ENCODE data around the gene TAF11L9. TPM values are rescaled to one million over a fixed set of nuclear protein-coding genes. Genes with fewer than 3 reads are reported as not detected.

Gene TAF11L9
- total RNA-seq, 6 experiments from 2014 or later = not detected

Small RNA genes within 50 kb of the gene (small RNA-seq; reads per million reads assigned to genes)
- gene AC233724.3 (0 reads per million in 2 experiments), gene AC233724.4 (0 reads per million in 2 experiments), gene AC233724.6 (0 reads per million in 2 experiments), gene AC233724.7 (0 reads per million in 2 experiments)

Other genes with a start within 250 kb of the TAF11L9 start
- not detected for gene TAF11L2, start 96.2 kb downstream of the TAF11L9 start, total RNA-seq
- gene TAF11L3, start 76.0 kb downstream of the TAF11L9 start, total RNA-seq = not detected
- not detected for gene TAF11L4, start 72.6 kb downstream of the TAF11L9 start, total RNA-seq
- gene TAF11L5, start 69.2 kb downstream of the TAF11L9 start, total RNA-seq = not detected
- gene TAF11L6, start 65.7 kb downstream of the TAF11L9 start, total RNA-seq = not detected
- not detected for gene TAF11L7, start 8.6 kb downstream of the TAF11L9 start, total RNA-seq
- not detected for gene TAF11L8, start 3.4 kb downstream of the TAF11L9 start, total RNA-seq
- gene TAF11L10, start 3.4 kb upstream of the TAF11L9 start, total RNA-seq = not detected
- not detected for gene TAF11L11, start 9.8 kb upstream of the TAF11L9 start, total RNA-seq
- not detected for gene TAF11L12, start 16.0 kb upstream of the TAF11L9 start, total RNA-seq
- gene TAF11L13, start 37.7 kb upstream of the TAF11L9 start, total RNA-seq = not detected
- gene TAF11L14, start 40.1 kb upstream of the TAF11L9 start, total RNA-seq = not detected

Data from right lobe of liver (tissue), 5 donors.